Thoracic aorta (tissue), 2 donors: ENCODE measurements around the gene DNAH17. TPM values are rescaled to one million over a fixed set of nuclear protein-coding genes. Genes with fewer than 3 reads are reported as not detected.

ENCODE experiments used
- ATAC-seq: fragments of 150-250 bp; one replicate; pipeline ENCODE4 v1.8.0; 2017; ENCODE audit warnings: low read depth; ENCODE audit not compliant: insufficient number of reproducible peaks, low FRiP score
- DNase-seq: peaks from one replicate; pipeline ENCODE4 v3.0.0-alpha.2; 2020; ENCODE audit warnings: low spot score
- H3K27ac ChIP-seq, 2 donors: fragments of 200-600 bp; sonication (generic); 1 replicate in 1 of 2; 2 replicates in 1 of 2; pipeline ENCODE4 v1.5.1; 2016; ENCODE audit warnings: mild to moderate bottlenecking in 2 of 2, moderate library complexity in 2 of 2
- H3K27me3 ChIP-seq: fragments of 200-600 bp; sonication (generic); replicated peaks from 2 replicates; pipeline ENCODE4 v1.6.0; 2016; ENCODE audit warnings: mild to moderate bottlenecking; ENCODE audit not compliant: insufficient read depth
- H3K36me3 ChIP-seq: fragments of 200-600 bp; sonication (generic); one replicate; pipeline ENCODE4 v1.5.1; 2016
- H3K4me1 ChIP-seq, 2 donors: fragments of 200-600 bp; sonication (generic); 1 replicate in 1 of 2; 2 replicates in 1 of 2; pipeline versions ENCODE4 v1.5.1 to v1.6.0; 2016; ENCODE audit warnings: low read depth in 2 of 2, mild to moderate bottlenecking in 1 of 2; ENCODE audit not compliant: control insufficient read depth in 1 of 2
- H3K4me3 ChIP-seq: fragments of 200-600 bp; sonication (generic); 2 replicates; pipeline ENCODE4 v1.5.1; 2016; ENCODE audit warnings: mild to moderate bottlenecking
- H3K9me3 ChIP-seq: fragments of 200-600 bp; sonication (generic); 2 replicates; pipeline ENCODE4 v1.5.1; 2016
- CTCF ChIP-seq: fragments of 200-600 bp; sonication (generic); IDR thresholded peaks from one replicate; pipeline ENCODE4 v1.5.1; 2019; ENCODE audit warnings: antibody characterized with exemption
- total RNA-seq, 2 donors: library from RNA; depleted of rRNA; stranded (reverse); fragments of >200 nt; gene quantifications; one replicate each; pipeline versions ENCODE4 v1.1.0 to v1.2.3, GENCODE V29; 2016

DNAH17 gene
- total RNA-seq, 2 donors from 2014 or later: 0.14 TPM

DNA sequence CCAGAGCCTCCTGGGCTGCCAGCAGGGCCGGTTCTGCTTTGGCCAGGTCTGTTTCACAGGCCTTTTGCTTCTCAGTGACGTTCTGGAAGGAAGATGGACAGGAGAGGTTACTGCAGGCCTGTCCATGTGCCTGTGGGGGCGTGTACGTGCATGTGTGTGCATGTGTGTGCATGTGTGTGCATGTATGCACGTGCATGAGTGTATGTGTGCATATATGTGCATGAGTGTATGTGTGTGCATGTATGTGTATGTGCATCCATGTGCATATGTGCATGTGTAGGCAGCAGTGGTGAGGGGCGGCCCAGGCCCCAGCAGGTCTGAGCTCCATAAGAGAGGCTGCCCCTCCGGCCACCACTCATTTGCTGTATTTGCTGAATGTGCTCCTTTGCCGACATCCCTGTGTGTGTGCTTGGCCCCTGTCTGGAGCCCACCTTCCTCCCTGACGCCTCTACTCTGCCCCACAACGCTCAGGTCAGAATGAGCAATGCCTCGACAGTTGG, 117.0 kb downstream of the DNAH17 start:
- ATAC-seq: no peak
- no peaks in the 10 kb centered on the region for H3K36me3 ChIP-seq
- no peaks in the 10 kb centered on the region for H3K9me3 ChIP-seq
- DNase-seq: no peak
- H3K27me3 ChIP-seq: no peaks in the 10 kb centered on the region
- H3K27ac ChIP-seq: no peak overlapping the region
- H3K4me1 ChIP-seq: no peaks in the 10 kb centered on the region
- no peak for TF ChIP-seq CTCF
- no peak overlapping the region for H3K4me3 ChIP-seq

DNA sequence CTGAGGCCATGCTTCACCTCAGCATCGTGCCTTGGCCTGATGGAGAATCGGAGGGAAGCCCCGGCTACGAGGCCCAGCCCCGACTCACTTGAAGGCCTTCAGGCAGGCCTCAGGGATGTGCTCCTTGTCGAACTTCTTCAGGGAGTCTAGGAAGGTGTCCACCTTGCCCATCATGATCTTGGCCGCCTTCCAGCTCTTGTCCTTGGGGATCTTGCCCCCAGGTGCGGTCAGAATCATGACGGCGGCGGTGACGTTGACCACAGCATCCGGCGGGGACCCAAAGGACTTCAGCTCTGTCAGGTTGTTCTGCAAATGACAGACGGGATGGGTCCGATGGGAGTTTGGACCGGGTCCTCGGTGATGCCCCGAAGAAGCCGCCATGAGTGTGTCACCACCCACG, 117.5 kb downstream of the DNAH17 start:
- no peaks in the 10 kb centered on the region for H3K36me3 ChIP-seq
- H3K4me3 ChIP-seq: no peak overlapping the region
- DNase-seq (no peak), ATAC-seq (no peak)
- no peak overlapping the region for H3K27ac ChIP-seq
- TF ChIP-seq CTCF: no peak
- no peaks in the 10 kb centered on the region for H3K4me1 ChIP-seq
- H3K9me3 ChIP-seq: no peaks in the 10 kb centered on the region
- H3K27me3 ChIP-seq: no peaks in the 10 kb centered on the region

GRCh38 chr17:78458736-78459335, 118.4 kb downstream of the DNAH17 start:
- Histone ChIP-seq H3K4me3 (no peak overlapping the region), H3K9me3 (no peaks in the 10 kb centered on the region), H3K36me3 (no peaks in the 10 kb centered on the region), H3K27me3 (no peaks in the 10 kb centered on the region), H3K4me1 (no peaks in the 10 kb centered on the region), H3K27ac (no peak overlapping the region)
- no peak for TF ChIP-seq CTCF
- ATAC-seq (no peak), DNase-seq (no peak)

DNA sequence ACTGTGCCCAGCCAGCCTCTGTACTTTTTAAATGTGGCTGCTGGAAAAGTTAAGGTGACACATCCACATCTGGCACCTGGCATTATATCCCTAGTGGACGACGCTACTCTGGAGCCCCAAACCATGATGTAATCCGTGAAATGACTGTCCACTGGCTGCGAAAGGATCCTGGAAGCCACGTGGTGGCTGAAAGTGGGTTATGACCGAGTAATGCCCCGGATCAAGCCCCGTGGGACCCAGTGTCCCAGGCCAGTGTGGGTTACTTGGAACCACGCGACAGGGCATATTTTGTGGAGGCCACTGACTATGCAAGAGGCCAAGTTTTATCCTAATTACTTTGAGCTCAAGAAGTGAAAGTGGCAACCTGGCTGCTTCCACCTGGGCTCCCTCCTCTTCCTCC, 119.1 kb downstream of the DNAH17 start:
- Histone ChIP-seq H3K27me3 (no peaks in the 10 kb centered on the region), H3K36me3 (no peaks in the 10 kb centered on the region), H3K4me3 (no peak overlapping the region), H3K9me3 (no peaks in the 10 kb centered on the region), H3K4me1 (no peaks in the 10 kb centered on the region), H3K27ac (no peak overlapping the region)
- no peak for ATAC-seq
- no peak for TF ChIP-seq CTCF
- no peak for DNase-seq

- DNase-seq (no peak), ATAC-seq (no peak)
- Histone ChIP-seq H3K4me3 (no peak overlapping the region), H3K27ac (no peak overlapping the region), H3K36me3 (no peaks in the 10 kb centered on the region), H3K27me3 (no peaks in the 10 kb centered on the region), H3K9me3 (no peaks in the 10 kb centered on the region), H3K4me1 (no peaks in the 10 kb centered on the region)
- TF ChIP-seq CTCF: no peak
Measured at GRCh38 chr17:78454346-78454745, 122.8 kb downstream of the DNAH17 start.
